ENCODE data around the gene HS1BP3. TPM values are rescaled to one million over a fixed set of nuclear protein-coding genes. Genes with fewer than 3 reads are reported as not detected.

The HS1BP3 gene
- total RNA-seq, 4 donors from 2014 or later, result 33.1 to 63.0 (median 41.0) TPM

DNA sequence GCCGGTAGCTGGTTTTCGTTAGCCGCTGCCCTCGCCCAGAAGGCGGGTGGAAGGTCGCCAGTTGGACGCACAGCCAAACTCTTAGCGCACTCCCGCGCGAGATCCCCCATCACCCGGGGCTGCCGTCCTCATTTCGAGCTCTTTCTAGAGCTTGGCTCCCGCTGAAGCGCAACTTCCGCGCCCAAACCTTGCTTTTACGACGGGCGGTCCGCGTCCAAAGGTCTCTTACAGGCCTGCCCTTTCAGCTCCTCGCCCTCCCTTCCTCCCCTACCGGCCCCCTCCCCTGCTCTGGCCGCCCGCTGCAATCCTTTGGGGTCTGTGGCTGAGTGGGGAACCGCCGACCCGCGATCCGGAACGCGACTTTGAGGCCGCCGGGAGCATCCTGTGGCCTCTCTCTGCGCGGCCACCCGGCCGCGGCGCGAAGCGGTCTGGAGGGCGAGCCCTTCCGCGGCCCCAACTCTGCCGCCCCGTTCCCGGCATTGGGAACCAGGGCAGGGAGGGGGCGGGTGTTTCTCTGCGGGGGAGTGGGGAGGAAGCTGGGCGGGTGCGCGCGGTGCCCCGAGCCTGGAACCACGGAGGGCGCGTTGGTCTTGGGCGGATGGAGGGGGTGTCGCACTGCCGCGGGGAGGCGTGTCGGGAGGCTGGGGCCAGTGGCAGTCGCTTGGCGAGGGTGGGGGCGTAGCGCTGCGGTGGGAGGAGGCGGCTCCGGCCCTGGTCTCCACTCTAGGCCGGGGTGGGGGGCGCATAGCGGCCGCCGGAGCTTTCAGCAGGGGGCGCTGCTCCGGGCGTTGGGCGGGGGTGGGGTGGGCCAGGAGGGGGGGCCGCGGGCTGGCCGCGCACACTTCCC lies 15.6 kb upstream of the HS1BP3 start, which contains the start of gene GDF7:
TSS of gene GDF7 (plus strand) at position 841 of the 847 bp plus-strand sequence. CDS start 96 bp downstream, outside the sequence.
- Histone ChIP-seq H3K27me3 (peaks cover 4 to 64% of the 10 kb centered on the region in 2 donors), H3K9me3 (no peaks in the 10 kb centered on the region), H3K4me1 (peaks cover 0 to 34% (median 11%) of the 10 kb centered on the region in 4 donors), H3K36me3 (no peaks in the 10 kb centered on the region), H3K4me3 (peak within 1 kb of the TSS; percentile 43 to 56 (median 52)), H3K27ac (peak within 1 kb of the TSS in 2 of 4 donors; percentile 46 to 57)
- peak; percentile 61 to 69 (median 66) for DNase-seq
- peak in 1 of 6 experiments; percentile 30 for TF ChIP-seq CTCF (IDR thresholded peaks at IDR 0.05)
- TF ChIP-seq POLR2A (IDR thresholded peaks at IDR 0.05), result no peak

GRCh38 chr2:20666005-20666303 lies 15.1 kb upstream of the HS1BP3 start:
- H3K4me1 ChIP-seq, result peaks cover 0 to 30% (median 11%) of the 10 kb centered on the region in 4 donors
- no peak for TF ChIP-seq POLR2A (IDR thresholded peaks at IDR 0.05)
- no peak for TF ChIP-seq CTCF (IDR thresholded peaks at IDR 0.05)
- H3K4me3 ChIP-seq, result peak overlapping the region; percentile 43 to 56 (median 52)
- no peaks in the 10 kb centered on the region for H3K9me3 ChIP-seq
- H3K27ac ChIP-seq, result peak overlapping the region in 1 of 4 donors; percentile 57
- H3K27me3 ChIP-seq, result peaks cover 4 to 59% of the 10 kb centered on the region in 2 donors
- no peak for DNase-seq
- no peaks in the 10 kb centered on the region for H3K36me3 ChIP-seq

GRCh38 chr2:20665243-20666004 lies 14.5 kb upstream of the HS1BP3 start:
- peak in 1 of 3 donors; percentile 51 for DNase-seq
- Histone ChIP-seq H3K27me3 (peaks cover 2 to 53% of the 10 kb centered on the region in 2 donors), H3K4me1 (peaks cover 0 to 25% (median 11%) of the 10 kb centered on the region in 4 donors), H3K4me3 (peak overlapping the region; percentile 43 to 56 (median 52)), H3K27ac (peak overlapping the region in 1 of 4 donors; percentile 57), H3K9me3 (no peaks in the 10 kb centered on the region), H3K36me3 (no peaks in the 10 kb centered on the region)
- no peak for TF ChIP-seq POLR2A (IDR thresholded peaks at IDR 0.05)
- no peak for TF ChIP-seq CTCF (IDR thresholded peaks at IDR 0.05)

DNA sequence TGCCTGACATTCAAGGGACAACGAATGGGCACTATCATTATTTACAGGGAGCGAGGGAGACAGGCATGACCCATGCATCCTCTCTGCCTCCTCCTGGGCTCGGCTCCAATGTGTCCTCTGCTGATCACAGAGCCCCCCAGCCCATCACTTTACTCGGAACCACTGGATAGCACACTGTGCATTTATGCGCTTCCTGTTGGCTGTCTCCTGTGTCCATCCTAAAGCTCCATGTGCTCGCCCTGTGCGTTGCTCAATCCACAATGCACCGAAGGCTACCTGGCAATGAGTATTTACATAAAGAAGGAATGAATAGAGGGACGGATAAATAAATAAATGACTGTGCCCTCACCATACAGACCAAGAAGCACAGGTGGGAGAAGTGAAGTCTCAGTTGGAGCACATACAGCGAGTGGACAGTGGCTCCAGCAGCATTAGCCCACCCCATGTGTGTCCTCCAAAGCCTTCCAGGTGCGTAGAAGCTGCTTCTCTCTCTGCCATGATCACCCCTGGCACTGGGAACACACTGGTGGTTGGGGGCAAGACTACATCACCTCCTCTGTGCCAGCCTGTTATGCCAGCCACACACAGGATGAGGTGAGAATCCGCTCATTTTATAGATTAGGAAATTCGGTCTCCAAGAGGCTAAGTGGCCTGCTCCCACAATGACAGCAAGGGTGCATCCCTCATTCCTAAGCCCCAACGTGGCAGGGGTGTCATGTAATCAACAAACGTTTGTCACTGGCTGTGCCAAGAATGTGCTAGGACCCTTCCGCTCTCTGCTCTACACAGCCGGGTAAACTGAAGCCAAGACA lies 13.7 kb upstream of the HS1BP3 start:
- H3K36me3 ChIP-seq, result no peaks in the 10 kb centered on the region
- H3K27me3 ChIP-seq, result peaks cover 0 to 45% of the 10 kb centered on the region in 2 donors
- peaks cover 0 to 20% (median 11%) of the 10 kb centered on the region in 4 donors for H3K4me1 ChIP-seq
- no peaks in the 10 kb centered on the region for H3K9me3 ChIP-seq
- TF ChIP-seq CTCF (IDR thresholded peaks at IDR 0.05), result no peak
- no peak for TF ChIP-seq POLR2A (IDR thresholded peaks at IDR 0.05)
- no peak for DNase-seq
- H3K27ac ChIP-seq, result no peak overlapping the region
- H3K4me3 ChIP-seq, result no peak overlapping the region

GRCh38 chr2:20664071-20664390 lies 13.1 kb upstream of the HS1BP3 start:
- DNase-seq, result no peak
- Histone ChIP-seq H3K27me3 (peaks cover 0 to 42% of the 10 kb centered on the region in 2 donors), H3K27ac (no peak overlapping the region), H3K36me3 (no peaks in the 10 kb centered on the region), H3K4me1 (peaks cover 0 to 20% (median 11%) of the 10 kb centered on the region in 4 donors), H3K4me3 (no peak overlapping the region), H3K9me3 (no peaks in the 10 kb centered on the region)
- TF ChIP-seq POLR2A (IDR thresholded peaks at IDR 0.05), result no peak
- TF ChIP-seq CTCF (IDR thresholded peaks at IDR 0.05), result no peak
